ENCODE results near the gene KCNQ2.

GRCh38 chr20:63486300-63486855, 13.9 kb upstream of the KCNQ2 start:
- TF ChIP-seq, protein P1, sequence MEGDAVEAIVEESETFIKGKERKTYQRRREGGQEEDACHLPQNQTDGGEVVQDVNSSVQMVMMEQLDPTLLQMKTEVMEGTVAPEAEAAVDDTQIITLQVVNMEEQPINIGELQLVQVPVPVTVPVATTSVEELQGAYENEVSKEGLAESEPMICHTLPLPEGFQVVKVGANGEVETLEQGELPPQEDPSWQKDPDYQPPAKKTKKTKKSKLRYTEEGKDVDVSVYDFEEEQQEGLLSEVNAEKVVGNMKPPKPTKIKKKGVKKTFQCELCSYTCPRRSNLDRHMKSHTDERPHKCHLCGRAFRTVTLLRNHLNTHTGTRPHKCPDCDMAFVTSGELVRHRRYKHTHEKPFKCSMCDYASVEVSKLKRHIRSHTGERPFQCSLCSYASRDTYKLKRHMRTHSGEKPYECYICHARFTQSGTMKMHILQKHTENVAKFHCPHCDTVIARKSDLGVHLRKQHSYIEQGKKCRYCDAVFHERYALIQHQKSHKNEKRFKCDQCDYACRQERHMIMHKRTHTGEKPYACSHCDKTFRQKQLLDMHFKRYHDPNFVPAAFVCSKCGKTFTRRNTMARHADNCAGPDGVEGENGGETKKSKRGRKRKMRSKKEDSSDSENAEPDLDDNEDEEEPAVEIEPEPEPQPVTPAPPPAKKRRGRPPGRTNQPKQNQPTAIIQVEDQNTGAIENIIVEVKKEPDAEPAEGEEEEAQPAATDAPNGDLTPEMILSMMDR (conservative IDR thresholded peaks at IDR 0.05; ENCODE audit: low read depth in 2 of 2) = no peak
- TF ChIP-seq EZH2 (IDR thresholded peaks at IDR 0.05; ENCODE audit: low read depth, unreplicated experiment) (no peak), POLR2AphosphoS5 (IDR thresholded peaks at IDR 0.05; ENCODE audit: low read depth) (no peak), REST (IDR thresholded peaks at IDR 0.05; ENCODE audit: unreplicated experiment) (no peak), EZH2phosphoT487 (IDR thresholded peaks at IDR 0.05; ENCODE audit: unreplicated experiment) (no peak), ETS1 (IDR thresholded peaks at IDR 0.05) (no peak), ZNF114 (CRISPR knock-in tag; IDR thresholded peaks at IDR 0.05) (no peak), CREB1 (CRISPR knock-in tag; IDR thresholded peaks at IDR 0.05; ENCODE audit: low read depth) (no peak), JUNB (IDR thresholded peaks at IDR 0.05; ENCODE audit: unreplicated experiment) (no peak), ZNF331 (CRISPR knock-in tag; IDR thresholded peaks at IDR 0.05; ENCODE audit: low read depth) (no peak), STAT1 (IDR thresholded peaks at IDR 0.05; ENCODE audit: unreplicated experiment) (no peak), NANOG (IDR thresholded peaks at IDR 0.05; ENCODE audit: borderline replicate concordance) (no peak)

Measured in GM23338 (cell line).